K562 (cell line): ENCODE data around the gene HADHA. TPM values are rescaled to one million over a fixed set of nuclear protein-coding genes. Genes with fewer than 3 reads are reported as not detected.
A peak's percentile ranks its signal among the peaks of the same experiment; 100 is the strongest.

Source experiments
- CCNT2 ChIP-seq: IDR thresholded peaks from 2 replicates; pipeline ENCODE4 v1.6.1; 2011; ENCODE audit warnings: borderline replicate concordance, low read depth, mild to moderate bottlenecking, moderate library complexity, mixed read lengths, low read length; ENCODE audit not compliant: insufficient read length; ENCODE audit errors: extremely low read depth
- DNMT1 ChIP-seq: fragments of 450-650 bp; IDR thresholded peaks from 2 replicates; pipeline ENCODE4 v1.6.1; 2016; ENCODE audit warnings: antibody characterized with exemption, mild to moderate bottlenecking
- ESRRA ChIP-seq: fragments of 450-650 bp; IDR thresholded peaks from 2 replicates; pipeline ENCODE4 v1.6.1; 2014; ENCODE audit warnings: low read depth, mild to moderate bottlenecking, moderate library complexity, borderline replicate concordance
- EZH2 ChIP-seq: IDR thresholded peaks from 2 replicates; pipeline ENCODE4 v1.6.1; 2012; ENCODE audit warnings: low read depth, mild to moderate bottlenecking, inconsistent platforms, low read length, borderline replicate concordance
- FOXP1 ChIP-seq: sonication (generic); formaldehyde crosslinking; IDR thresholded peaks from 2 replicates; pipeline ENCODE4 v1.8.0; 2022; ENCODE audit warnings: mild to moderate bottlenecking, missing genetic modification reagents
- HMG20A ChIP-seq: fragments of 450-650 bp; formaldehyde crosslinking; conservative IDR thresholded peaks from 2 replicates; pipeline ENCODE4 v1.4.0; 2020; ENCODE audit warnings: mild to moderate bottlenecking, mixed read lengths
- HMG20B ChIP-seq: fragments of 250-450 bp; sonication (Bioruptor Pico); IDR thresholded peaks from 2 replicates; pipeline ENCODE4 v1.5.0; 2021; ENCODE audit warnings: mild to moderate bottlenecking
- NFYB ChIP-seq: IDR thresholded peaks from 2 replicates; pipeline ENCODE4 v1.6.1; 2011; ENCODE audit warnings: mild to moderate bottlenecking, moderate library complexity; ENCODE audit not compliant: insufficient read length; ENCODE audit errors: extremely low read depth
- PTRF ChIP-seq: fragments of 450-650 bp; IDR thresholded peaks from 2 replicates; pipeline ENCODE4 v1.6.1; 2016; ENCODE audit warnings: mild to moderate bottlenecking, missing genetic modification characterization, missing compliant biosample characterization
- ZFP36 ChIP-seq: fragments of 150-350 bp; IDR thresholded peaks from 2 replicates; pipeline ENCODE4 v1.6.1; 2018; ENCODE audit warnings: low read length, low read depth; ENCODE audit not compliant: partially characterized antibody
- ZNF146 ChIP-seq: IDR thresholded peaks from one replicate; pipeline ENCODE4 v1.6.1; 2018; ENCODE audit warnings: missing compliant biosample characterization; ENCODE audit not compliant: unreplicated experiment
- ZNF239 ChIP-seq: fragments of 250-450 bp; sonication (Bioruptor Pico); IDR thresholded peaks from 2 replicates; pipeline ENCODE4 v1.4.0; 2020; ENCODE audit warnings: mild to moderate bottlenecking
- ZNF583 ChIP-seq: fragments of 250-450 bp; sonication (Bioruptor Pico); IDR thresholded peaks from 2 replicates; pipeline ENCODE4 v1.4.0; 2020
- polyA plus RNA-seq, 8 experiments: library from polyadenylated mRNA; depleted of rRNA in 4 of 8; stranded (reverse) in 5 of 8; unstranded in 3 of 8; fragments of >200 nt; fragmentation: Nextera tagmentation in 2 of 8; fragmentation: Illumina TruSeq in 1 of 8; extraction: Ambion mirVana in 2 of 8; extraction: Trizol in 1 of 8; gene quantifications; 2 replicates each; pipeline versions ENCODE4 v1.2.1 to v1.2.3, GENCODE V29; 2011 to 2014; ENCODE audit warnings: inconsistent platforms in 1 of 8, missing spikeins in 1 of 8
- total RNA-seq, 7 experiments: library from RNA; depleted of rRNA in 6 of 7; stranded (reverse); fragments of >200 nt in 6 of 7; fragmentation: Illumina TruSeq in 2 of 7; extraction: Trizol in 2 of 7; gene quantifications; 2 replicates each; pipeline versions ENCODE4 v1.2.1 to v1.2.3, GENCODE V29; 2011 to 2021; ENCODE audit warnings: low replicate concordance in 1 of 7
- TF ChIP-seq, protein P1 (sequence below): fragments of 450-650 bp; IDR thresholded peaks from 2 replicates; pipeline ENCODE4 v1.6.1; 2018; ENCODE audit not compliant: partially characterized antibody
- TF ChIP-seq, protein P2 (sequence below), 2 experiments: fragments of 450-650 bp in 1 of 2; IDR thresholded peaks; 2 replicates each; pipeline ENCODE4 v1.6.1; 2011 to 2017; ENCODE audit warnings: low read depth in 2 of 2, antibody characterized with exemption in 1 of 2, borderline replicate concordance in 1 of 2, low read length in 1 of 2, mild to moderate bottlenecking in 1 of 2, mixed read lengths in 1 of 2; ENCODE audit not compliant: control insufficient read depth in 1 of 2
- TF ChIP-seq, protein P3 (sequence below): sonication (generic); formaldehyde crosslinking; IDR thresholded peaks from 2 replicates; pipeline ENCODE4 v1.8.0; 2023; ENCODE audit warnings: mild to moderate bottlenecking, missing genetic modification reagents

Gene HADHA
- total and polyA plus RNA-seq, 9 of the 15 experiments (the other 6 are each of a cell fraction or from before 2014, with no cell fraction given): 145 to 326 (median 202) TPM

DNA sequence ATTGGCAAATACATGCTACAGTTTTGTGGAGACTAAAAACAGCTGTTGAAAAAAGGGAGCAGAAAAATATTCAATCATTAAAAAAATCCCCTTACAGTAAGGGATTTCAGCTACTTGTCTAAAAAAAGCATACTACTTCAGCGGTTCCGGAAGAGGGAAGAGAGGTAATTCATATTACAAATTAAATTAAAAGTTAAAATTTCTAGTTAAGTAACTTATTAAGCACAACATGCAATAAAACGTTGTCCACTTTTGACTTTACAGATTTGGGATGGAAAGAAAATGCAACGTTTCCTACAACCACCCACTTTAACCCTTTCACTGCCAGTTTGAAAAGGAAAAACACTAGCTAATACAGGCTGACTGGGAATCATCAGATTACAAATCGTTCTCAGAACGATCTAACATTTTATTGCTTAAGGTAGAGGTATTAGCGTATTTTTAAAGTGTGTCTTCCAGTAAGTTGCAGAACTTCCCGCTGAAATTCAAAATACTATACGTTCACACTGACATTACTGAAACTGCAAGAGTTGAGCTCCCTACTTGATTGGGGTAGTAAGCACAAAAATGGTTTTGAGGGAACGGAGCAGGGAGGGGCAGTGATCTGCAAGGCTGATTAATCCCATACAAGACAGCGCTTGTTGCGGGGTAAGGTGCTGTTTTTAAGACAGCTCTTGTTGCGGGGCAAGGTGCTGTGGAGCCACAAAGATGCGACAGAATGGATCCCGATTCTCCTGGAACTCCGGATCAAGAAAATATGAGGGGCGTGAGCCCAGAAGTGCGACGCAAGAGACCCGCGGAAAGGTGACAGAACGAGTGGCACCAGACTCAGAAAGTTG lies 743 bp downstream of the HADHA start (continued):
- TF ChIP-seq, protein P1, sequence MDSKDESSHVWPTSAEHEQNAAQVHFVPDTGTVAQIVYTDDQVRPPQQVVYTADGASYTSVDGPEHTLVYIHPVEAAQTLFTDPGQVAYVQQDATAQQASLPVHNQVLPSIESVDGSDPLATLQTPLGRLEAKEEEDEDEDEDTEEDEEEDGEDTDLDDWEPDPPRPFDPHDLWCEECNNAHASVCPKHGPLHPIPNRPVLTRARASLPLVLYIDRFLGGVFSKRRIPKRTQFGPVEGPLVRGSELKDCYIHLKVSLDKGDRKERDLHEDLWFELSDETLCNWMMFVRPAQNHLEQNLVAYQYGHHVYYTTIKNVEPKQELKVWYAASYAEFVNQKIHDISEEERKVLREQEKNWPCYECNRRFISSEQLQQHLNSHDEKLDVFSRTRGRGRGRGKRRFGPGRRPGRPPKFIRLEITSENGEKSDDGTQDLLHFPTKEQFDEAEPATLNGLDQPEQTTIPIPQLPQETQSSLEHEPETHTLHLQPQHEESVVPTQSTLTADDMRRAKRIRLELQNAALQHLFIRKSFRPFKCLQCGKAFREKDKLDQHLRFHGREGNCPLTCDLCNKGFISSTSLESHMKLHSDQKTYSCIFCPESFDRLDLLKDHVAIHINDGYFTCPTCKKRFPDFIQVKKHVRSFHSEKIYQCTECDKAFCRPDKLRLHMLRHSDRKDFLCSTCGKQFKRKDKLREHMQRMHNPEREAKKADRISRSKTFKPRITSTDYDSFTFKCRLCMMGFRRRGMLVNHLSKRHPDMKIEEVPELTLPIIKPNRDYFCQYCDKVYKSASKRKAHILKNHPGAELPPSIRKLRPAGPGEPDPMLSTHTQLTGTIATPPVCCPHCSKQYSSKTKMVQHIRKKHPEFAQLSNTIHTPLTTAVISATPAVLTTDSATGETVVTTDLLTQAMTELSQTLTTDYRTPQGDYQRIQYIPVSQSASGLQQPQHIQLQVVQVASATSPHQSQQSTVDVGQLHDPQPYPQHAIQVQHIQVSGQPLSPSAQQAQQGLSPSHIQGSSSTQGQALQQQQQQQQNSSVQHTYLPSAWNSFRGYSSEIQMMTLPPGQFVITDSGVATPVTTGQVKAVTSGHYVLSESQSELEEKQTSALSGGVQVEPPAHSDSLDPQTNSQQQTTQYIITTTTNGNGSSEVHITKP: no peak
- TF ChIP-seq DNMT1: no peak; the same call in 1 of the 2 replicates
- no peak for TF ChIP-seq EZH2
- TF ChIP-seq, protein P2, sequence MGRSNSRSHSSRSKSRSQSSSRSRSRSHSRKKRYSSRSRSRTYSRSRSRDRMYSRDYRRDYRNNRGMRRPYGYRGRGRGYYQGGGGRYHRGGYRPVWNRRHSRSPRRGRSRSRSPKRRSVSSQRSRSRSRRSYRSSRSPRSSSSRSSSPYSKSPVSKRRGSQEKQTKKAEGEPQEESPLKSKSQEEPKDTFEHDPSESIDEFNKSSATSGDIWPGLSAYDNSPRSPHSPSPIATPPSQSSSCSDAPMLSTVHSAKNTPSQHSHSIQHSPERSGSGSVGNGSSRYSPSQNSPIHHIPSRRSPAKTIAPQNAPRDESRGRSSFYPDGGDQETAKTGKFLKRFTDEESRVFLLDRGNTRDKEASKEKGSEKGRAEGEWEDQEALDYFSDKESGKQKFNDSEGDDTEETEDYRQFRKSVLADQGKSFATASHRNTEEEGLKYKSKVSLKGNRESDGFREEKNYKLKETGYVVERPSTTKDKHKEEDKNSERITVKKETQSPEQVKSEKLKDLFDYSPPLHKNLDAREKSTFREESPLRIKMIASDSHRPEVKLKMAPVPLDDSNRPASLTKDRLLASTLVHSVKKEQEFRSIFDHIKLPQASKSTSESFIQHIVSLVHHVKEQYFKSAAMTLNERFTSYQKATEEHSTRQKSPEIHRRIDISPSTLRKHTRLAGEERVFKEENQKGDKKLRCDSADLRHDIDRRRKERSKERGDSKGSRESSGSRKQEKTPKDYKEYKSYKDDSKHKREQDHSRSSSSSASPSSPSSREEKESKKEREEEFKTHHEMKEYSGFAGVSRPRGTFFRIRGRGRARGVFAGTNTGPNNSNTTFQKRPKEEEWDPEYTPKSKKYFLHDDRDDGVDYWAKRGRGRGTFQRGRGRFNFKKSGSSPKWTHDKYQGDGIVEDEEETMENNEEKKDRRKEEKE (IDR thresholded peaks at IDR 0.05; ENCODE audit: borderline replicate concordance in 1 of 2, control insufficient read depth in 1 of 2, low read depth in 2 of 2, low read length in 1 of 2): 0 out of 4 replicates have a peak, but pooled peaks of 1 of the 2 experiments have one; percentile 11
- peak; percentile 0 for TF ChIP-seq CCNT2
- no peak for TF ChIP-seq NFYB
- no peak for TF ChIP-seq ZFP36
- no peak for TF ChIP-seq HMG20B
- TF ChIP-seq ESRRA: no peak
- TF ChIP-seq ZNF146 (CRISPR knock-in tag): no peak
- no peak for TF ChIP-seq HMG20A (CRISPR knock-in tag)
- TF ChIP-seq ZNF583 (CRISPR knock-in tag): 0 out of 2 replicates have a peak, but pooled peaks have one; percentile 16
- TF ChIP-seq, protein P3, sequence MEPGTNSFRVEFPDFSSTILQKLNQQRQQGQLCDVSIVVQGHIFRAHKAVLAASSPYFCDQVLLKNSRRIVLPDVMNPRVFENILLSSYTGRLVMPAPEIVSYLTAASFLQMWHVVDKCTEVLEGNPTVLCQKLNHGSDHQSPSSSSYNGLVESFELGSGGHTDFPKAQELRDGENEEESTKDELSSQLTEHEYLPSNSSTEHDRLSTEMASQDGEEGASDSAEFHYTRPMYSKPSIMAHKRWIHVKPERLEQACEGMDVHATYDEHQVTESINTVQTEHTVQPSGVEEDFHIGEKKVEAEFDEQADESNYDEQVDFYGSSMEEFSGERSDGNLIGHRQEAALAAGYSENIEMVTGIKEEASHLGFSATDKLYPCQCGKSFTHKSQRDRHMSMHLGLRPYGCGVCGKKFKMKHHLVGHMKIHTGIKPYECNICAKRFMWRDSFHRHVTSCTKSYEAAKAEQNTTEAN (CRISPR knock-in tag): no peak
- no peak for TF ChIP-seq PTRF (tag)
- TF ChIP-seq ZNF239 (CRISPR knock-in tag): no peak
- no peak for TF ChIP-seq FOXP1 (CRISPR knock-in tag)
